GM19351 (cell line): ENCODE data around the gene CNOT1.
"Not testable (repeated sequence)": the region's sequence is repeated elsewhere in the genome, so short reads cannot be mapped to it uniquely, and the experiment has no call there.

Source experiments
- ATAC-seq: cut with Tn5 transposase; IDR thresholded peaks from one replicate; pipeline ENCODE4 v1.9.1; 2021; ENCODE audit warnings: mild to moderate bottlenecking, moderate library complexity; ENCODE audit not compliant: unreplicated experiment

Gene CNOT1

GRCh38 chr16:58638148-58639036, 8.8 kb upstream of the CNOT1 start:
- ATAC-seq: no peak

- not testable (repeated sequence) for ATAC-seq
Measured at GRCh38 chr16:58637021-58637420, 7.4 kb upstream of the CNOT1 start.

GRCh38 chr16:58636466-58636865, 6.8 kb upstream of the CNOT1 start:
- ATAC-seq: no peak

- no peak for ATAC-seq
Measured at GRCh38 chr16:58635502-58635901, 5.9 kb upstream of the CNOT1 start.

- no peak for ATAC-seq
Measured at GRCh38 chr16:58634265-58634802, 4.7 kb upstream of the CNOT1 start.

- ATAC-seq: peak; percentile 0
Measured at GRCh38 chr16:58628845-58629732, 537 bp downstream of the CNOT1 start.

- ATAC-seq: no peak
Measured at GRCh38 chr16:58624209-58624608, 5.4 kb downstream of the CNOT1 start.

GRCh38 chr16:58620396-58620795, 9.2 kb downstream of the CNOT1 start:
- ATAC-seq: no peak

GRCh38 chr16:58615280-58615679, 14.3 kb downstream of the CNOT1 start:
- no peak for ATAC-seq

GRCh38 chr16:58614860-58615259, 14.8 kb downstream of the CNOT1 start:
- ATAC-seq: no peak

- no peak for ATAC-seq
Measured at GRCh38 chr16:58614212-58614611, 15.4 kb downstream of the CNOT1 start.

GRCh38 chr16:58612965-58613364, 16.7 kb downstream of the CNOT1 start:
- ATAC-seq: not testable (repeated sequence)

GRCh38 chr16:58608601-58609136, 21.0 kb downstream of the CNOT1 start:
- ATAC-seq: no peak

- ATAC-seq: no peak
Measured at GRCh38 chr16:58605562-58605961, 24.1 kb downstream of the CNOT1 start.

GRCh38 chr16:58591083-58591482, 38.5 kb downstream of the CNOT1 start:
- no peak for ATAC-seq

GRCh38 chr16:58589326-58589905, 40.2 kb downstream of the CNOT1 start:
- ATAC-seq: no peak

- no peak for ATAC-seq
Measured at GRCh38 chr16:58588406-58588805, 41.2 kb downstream of the CNOT1 start.

- ATAC-seq: no peak
Measured at GRCh38 chr16:58586340-58587030, 43.1 kb downstream of the CNOT1 start.

GRCh38 chr16:58584831-58585505, 44.7 kb downstream of the CNOT1 start:
- ATAC-seq: no peak
